KG1 (cell line): Measurements from ENCODE around the gene UNC5CL.
A peak's percentile ranks its signal among the peaks of the same experiment; 100 is the strongest.

Source experiments
- DNase-seq: peaks from one replicate; lab custom pipeline; 2025; lab: John Stamatoyannopoulos, UW

Gene UNC5CL, protein sequence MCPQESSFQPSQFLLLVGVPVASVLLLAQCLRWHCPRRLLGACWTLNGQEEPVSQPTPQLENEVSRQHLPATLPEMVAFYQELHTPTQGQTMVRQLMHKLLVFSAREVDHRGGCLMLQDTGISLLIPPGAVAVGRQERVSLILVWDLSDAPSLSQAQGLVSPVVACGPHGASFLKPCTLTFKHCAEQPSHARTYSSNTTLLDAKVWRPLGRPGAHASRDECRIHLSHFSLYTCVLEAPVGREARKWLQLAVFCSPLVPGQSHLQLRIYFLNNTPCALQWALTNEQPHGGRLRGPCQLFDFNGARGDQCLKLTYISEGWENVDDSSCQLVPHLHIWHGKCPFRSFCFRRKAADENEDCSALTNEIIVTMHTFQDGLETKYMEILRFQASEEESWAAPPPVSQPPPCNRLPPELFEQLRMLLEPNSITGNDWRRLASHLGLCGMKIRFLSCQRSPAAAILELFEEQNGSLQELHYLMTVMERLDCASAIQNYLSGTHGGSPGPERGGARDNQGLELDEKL

DNA sequence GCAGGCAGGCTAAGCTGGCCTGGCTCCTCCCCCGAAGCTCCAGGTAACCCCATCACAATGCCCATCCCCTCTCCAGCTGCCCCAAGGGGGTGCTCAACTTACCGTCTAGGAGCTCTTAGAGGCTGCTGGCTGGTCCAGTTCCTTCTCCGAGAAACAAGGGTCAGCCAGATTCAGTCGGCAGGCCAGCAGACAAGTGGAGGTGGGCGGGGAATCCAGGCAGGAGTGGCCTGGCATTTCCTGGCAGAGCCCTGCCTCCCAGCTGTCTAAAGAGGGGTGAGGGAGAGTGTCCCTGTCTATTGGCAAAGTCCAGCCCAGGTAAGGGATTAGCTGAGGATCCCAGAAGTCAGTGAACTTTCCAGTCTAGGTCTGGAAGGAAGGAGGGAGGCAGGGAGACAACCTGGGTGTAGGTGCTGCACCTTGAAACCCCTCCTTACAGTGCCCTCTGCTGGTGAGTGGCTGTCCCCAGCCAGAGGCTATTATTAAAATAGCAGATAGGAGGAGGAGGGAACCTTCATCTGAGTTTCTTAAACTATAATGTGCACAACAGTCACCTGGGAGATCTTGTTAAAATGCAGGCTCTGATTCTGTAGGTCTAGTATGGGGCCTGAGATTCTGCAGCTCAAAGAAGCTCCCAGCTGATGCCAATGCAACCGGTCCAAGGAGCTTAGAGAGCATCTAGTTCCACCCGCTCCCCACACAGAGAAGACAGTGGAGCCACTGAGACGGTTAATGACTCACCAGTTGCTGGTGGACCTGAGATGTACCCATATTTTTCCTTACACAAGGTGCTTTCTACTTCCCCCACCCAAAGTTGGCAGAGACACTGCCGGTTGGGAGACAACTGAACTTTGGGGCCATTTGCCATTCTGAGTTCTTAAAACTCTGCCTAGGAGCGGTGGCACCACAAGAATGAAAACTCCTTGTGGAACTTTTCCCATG lies at the start of gene UNC5CL:
TSS of gene UNC5CL (minus strand) at position 162 of the 939 bp plus-strand sequence. CDS start 4,147 bp downstream, outside the sequence.
- DNase-seq: no peak

DNA sequence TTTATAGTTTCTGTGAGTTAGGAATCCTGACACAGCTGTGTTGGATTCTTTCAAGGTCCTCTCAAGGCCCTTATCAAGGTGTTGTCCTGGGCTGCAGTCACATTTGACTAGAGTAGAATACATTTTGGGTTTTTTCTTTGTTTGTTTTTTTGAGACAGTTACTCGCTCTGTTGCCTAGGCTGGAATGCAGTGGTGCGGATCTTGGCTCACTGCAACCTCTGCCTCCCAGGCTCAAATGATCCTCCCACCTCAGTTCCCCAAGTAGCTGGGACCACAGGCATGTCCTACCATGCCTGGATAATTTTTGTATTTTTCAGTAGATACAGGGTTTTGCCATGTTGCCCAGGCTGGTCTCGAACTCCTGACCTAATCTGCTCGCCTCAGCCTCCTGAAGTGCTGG lies 49.4 kb upstream of the UNC5CL start:
- DNase-seq: no peak

DNA sequence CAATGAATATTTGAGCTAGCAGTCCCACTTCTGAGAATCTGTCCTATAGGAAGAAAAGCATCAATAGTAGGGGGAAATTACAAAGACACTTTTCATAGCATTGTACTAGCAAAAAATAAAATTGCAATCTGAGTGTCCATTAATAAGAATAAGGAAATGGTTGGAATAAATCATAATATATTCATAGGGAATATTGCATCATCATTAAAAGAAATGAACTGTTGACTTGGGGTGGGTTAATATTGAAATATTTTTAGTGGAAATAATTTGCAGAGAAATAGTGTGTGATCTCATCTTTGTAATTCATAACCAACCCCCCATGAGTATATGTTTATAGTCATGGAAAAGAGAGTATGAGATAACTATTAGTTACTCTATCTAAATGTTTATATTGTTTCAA lies 46.2 kb upstream of the UNC5CL start:
- no peak for DNase-seq

DNA sequence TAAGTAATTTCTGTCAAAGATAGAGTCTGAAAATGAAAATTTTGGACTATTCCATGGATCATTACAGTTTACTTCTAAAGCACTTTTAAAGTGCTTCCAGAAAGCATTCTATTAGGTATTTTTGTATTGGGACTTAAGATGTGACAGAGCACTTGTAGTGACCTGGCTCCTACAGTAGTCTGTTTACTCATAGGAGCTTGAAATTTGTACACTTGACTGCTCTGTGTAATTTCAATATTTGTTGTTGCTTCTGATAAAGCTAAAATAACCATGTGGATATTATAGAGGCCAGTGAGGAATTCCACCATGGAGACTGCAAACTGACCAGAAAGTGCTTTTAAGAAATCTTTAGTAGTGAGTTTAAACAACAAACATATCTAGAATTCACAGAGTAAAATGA lies 44.1 kb upstream of the UNC5CL start:
- no peak for DNase-seq

DNA sequence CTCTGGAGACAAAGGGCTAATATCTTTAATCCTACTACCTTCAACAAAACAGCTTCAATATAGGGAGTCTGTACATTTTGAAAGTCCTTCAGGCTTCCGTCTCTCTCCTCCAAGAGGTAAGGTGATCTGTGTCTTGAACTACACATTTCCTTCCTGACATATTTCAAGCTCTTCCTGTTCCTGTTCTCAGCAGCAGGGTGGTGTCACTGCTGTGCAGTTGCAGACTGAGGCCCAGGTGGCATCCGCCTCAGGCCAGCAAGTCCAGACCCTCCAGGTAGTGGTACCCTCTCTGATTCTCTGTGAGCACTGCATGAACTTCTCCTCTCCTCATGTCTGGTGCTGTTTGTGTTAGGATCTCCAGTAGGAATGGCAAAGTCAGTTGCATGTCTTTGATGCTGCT lies 41.6 kb upstream of the UNC5CL start:
- no peak for DNase-seq

DNA sequence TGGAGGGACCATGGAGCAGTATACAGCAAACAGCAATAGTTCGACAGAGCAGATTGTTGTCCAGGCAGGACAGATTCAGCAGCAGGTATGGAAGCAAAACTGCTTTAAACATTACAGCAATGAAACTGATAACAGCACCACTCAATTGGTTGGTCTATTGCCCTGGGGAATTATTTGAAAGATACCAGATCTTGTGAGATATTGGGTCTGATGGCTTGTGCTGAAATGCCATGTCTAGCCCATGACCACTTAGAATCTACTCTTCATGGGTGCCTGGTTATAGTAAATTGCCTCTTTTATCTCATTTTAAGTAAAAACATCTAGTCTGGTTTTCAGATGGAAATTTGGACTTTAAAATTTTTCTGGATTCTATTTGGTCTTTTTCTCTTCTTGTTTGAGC lies 40.1 kb upstream of the UNC5CL start:
- DNase-seq: no peak

DNA sequence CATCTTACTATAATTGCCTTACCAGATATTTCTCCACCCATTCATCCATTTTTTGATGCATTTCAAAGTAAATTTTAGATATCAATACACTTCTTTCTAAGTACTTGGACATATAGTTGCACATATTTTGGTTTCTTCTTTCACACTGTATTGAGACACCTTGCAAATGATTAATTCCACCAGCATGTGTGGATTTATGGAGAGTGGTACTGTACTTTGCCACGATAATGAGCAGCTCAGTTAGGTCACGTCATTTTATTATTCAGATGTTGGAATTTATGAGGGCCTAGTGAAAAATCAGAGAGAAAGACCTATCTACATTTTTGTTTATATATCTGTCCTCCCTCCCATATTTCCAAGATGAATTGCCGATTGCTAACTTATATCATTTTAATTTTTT lies 39.1 kb upstream of the UNC5CL start:
- DNase-seq: no peak

DNA sequence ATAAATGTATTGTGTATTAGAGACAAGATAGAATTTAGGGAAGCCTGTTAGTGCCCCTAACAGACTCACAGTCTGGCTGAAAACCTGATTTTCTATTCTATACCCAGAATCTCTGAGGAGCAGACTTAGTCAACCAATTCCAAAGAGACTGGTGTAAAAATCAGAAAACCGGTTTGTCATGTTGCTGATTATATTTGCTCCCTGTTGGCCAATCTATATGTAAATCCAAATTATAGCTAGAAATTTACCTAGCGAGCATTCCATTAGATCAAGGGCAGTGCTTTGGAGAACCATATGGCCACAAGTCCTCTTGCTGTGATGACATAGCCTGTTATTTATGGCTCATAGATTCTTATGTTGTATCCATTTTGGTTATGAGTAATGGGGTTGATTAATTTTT lies 38.5 kb upstream of the UNC5CL start:
- no peak for DNase-seq

DNA sequence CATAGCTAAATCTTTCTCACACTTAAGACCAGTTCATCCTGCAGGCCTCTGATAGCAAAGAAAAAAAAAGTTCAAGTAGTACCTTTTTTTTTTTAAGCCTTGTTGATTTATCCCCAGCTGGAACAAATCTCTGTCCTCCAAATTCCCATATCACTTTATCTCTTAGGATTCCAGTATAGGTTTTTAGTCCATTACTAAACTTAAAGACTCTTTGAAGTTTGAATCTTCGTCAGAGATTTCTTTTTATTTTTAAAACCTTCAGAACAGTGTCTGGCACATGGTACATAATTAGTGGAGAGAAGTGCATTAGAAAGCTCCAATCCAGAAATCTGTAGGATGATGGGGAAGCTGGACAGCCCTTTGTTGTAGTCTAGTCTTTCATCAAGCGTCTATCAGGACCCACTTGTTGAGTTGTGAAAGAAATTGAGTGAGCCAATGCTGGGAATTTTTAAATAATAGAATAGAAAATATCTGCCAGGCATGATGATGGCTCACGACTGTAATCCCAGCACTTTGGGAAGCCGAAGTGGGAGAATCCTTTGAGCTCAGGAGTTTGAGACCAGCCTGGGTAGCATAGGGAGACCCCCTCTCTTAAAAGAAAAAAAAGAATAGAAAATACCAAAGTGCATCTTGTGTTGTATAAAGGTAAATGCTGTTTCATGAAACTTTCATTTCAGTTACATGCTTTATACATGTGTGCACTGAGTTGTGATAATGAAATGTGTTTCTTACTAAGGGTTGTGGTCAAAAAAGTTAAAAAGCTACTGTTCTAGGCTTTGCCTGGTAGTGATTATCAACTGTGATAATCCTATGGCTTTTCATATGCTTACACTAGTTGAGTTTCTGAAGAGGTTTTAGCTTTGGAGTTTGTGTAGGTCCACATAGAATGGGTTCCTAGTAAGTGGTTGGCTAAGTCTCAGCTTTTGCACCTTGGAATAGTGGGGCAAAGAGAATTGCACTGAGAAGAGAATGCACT lies 36.9 kb upstream of the UNC5CL start:
- DNase-seq: no peak

DNA sequence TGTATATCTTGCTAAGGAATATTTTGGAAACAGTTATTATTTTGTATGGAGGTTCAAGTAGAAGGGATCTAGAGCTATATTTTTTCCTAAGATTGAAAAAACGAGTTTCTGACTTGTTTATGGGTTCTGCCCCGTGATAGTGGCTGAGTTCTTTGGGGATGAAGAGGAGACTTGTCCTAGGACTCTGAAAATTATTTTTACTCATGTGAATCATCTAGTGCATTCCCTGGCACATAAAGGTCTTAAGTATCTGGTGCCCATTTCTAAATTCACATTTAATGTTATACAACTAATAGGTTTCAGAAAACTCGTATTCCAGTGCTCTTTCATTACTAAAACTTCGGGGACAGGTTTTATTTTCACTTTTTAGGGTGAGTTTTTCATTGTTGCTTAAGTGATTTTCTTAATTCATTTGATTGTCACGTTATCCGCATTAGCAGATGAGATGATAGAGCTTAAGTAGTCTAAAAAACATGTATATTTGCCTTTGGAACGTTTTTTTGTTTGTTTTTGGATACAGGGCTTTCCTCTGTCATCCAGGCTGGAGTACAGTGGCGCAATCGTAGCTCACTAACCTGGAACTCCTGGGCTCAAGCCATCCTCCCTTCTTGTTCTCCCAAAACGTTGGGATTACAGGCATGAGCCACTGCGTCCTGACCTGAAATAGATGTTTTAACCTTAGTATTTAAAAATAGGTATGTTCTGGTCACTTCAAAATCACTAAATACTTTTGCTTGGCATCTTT lies 35.8 kb upstream of the UNC5CL start:
- no peak for DNase-seq

DNA sequence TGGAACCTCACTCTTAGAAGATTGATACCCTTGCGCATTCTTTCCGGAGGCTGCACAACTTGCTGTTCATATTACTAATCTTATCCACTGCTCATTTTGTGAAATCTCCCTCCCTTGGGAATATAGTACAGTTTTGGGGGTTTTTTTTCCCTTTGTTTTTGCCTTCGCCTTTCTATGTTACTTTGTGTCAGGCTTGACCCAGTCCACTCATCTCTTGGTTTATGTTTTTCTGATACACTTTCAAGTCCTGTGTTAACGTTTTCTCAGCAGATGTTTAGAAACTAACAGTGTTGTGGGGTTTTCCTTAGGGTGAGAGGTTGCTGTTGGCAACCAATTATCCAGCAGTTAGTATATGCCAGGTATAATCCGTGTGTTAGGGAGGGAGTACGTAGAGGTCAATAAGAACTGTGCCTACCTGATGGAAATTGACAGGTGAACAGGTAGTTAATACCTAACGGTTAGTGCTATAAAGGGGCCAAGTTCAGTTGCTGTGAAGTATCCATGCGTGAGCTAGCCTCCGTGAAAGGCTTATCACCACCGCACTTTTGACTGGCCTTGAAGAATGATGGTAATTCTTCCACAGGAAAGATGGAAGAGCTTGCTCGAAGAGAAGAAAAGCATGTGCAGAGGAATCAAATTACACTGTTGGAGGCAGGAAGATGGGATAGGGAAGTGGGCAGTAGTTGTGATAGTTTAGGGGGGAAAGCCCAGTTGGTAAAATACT lies 35.1 kb upstream of the UNC5CL start:
- DNase-seq: peak; percentile 23

DNA sequence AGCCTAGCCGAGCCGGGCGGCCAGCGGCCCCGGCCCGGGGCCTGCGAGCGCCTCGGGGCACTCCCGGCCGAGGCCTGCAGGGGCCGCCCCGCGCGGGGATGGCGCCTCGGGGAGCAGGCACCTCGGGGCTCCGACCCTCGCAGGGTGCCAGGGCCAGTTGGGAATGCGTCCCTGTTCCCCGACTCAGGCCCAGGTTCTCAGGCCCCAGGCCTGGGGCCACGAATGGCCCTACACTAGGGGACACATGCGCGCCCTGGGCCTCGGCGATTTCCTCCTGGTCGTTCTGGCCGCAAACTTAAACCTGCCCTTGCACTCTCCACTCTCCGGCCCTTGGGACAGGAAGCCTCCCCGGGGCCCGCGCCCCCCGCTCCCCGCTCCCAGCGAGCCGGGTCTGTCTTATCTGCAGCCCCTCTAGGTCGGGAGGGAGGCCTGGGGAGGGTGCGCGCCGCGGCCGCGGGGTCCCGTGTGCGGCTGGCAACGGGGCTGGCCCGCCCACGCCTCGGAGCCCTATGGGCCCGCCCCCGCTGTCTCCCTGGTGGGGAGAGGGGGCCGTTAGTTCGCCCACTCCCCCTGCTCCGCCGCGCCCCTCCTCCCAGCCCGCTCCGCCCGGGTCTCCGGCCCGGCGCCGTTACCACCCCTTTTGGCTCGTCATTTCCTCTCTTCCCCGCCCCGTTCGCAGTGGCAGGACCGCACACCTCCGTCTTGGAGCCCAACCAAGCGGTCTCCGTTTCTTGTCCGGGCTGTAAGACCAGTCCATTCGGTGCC lies 34.4 kb upstream of the UNC5CL start:
- DNase-seq: peak; percentile 45

DNA sequence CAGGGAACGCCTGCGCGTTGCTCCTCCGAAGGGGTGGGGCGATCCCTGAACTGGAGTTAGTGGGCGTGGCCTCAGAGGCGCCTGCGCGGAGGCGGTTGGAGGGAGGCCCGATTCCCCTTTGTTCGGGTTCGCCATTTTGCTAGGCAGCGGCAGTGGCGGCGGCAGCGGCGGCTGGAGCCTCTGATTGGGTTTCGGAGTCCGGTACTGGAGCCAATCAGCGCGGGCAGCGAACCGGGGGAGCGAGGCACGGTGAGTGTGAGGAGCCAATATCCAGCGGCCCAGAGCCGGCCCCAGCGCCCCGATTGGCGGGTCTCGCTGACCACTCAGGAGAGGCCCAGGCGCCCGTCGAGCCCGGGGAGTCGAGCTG lies 33.8 kb upstream of the UNC5CL start, which contains the start of gene NFYA:
TSS of gene NFYA (plus strand) at position 139 of the 367 bp plus-strand sequence. CDS start 6,116 bp downstream, outside the sequence.
- DNase-seq: peak; percentile 100

DNA sequence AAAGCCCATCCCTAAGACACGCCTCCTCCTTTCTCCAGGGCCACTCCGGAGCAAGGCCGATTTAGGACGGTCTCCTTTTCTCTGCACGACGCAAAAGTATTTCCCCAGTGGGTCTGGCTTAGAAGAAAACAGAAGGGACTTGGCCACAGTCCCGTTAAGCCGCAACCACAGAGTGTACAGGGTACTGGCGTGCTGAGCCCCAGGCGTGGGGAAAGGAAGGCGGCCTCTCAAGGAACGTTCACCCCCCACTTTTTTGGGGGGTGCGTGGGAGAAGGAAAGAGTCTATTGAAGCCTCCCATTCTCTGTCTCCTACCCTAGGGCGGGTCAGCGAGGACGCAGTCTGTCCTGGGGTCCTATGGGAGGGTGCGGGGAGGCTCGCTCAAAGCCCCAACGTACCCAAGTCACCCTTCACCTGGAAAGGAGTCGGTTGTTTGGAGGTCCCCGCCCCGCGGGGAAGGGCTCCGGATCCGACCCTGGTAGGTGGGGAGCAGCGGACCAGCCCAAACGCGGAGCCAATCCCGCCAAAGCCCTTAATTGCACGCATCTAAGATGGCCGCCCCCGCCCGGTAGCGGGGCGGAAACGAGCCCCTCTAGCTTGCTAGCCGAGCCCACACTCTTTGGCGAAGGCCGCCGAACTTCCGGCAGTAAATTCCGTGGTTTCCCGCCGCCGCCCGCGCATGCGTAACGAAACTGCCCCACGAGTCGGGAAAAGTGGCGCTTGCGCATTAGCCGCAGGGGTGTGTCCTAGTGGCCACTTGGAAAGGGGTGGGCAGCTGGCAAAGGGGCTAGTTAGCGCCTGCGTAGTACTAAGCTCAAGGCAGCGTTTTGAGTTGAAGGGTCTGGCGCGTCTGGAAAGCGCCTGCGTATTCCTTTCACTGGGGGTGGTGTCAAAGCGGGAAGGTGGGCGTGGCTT lies 33.2 kb upstream of the UNC5CL start, which contains the start of gene OARD1:
TSS of gene OARD1 (minus strand) at position 434 of the 913 bp plus-strand sequence. CDS start 722 bp downstream, outside the sequence.
- peak; percentile 100 for DNase-seq

DNA sequence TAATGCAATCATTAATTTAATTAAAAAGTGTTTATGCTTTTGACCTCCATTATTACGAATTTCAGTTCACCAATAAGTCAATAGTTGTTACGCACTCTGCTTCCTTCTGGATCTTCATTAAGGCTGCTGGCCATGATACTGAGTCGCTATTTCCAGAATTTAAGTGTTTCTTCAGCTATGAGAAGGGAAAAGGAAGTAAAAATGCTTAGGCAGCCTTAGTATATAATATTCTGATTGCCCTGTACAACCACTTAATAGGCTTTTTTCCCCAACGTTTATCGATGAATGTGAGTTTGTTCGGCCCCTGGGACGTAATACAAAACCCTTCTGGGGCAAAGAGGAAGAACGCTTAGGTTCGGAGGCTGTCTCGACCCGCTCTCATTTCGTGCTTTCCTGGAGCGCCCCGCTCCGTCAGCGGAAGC lies 32.5 kb upstream of the UNC5CL start:
- DNase-seq: peak; percentile 76

DNA sequence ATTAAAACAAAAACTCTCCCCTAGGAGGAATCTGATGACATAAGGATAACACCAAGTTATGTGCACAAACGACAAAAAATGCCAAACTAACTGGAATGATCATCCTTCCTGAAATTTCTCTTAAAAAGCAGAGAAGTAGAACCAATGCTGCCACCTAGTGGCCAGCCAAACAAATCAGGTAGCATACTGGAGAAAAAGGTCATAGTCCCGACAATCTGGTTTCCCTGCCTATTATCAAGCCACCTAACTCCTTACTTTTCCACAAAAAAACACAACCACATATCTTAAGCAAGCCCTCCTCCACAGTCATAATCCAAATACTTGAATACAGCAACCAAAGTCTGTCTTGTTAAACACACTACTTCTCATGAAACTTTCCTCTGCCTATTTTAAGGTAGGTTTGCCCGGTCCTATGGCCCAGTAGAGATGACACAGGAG lies 27.9 kb upstream of the UNC5CL start:
- DNase-seq: peak; percentile 45

DNA sequence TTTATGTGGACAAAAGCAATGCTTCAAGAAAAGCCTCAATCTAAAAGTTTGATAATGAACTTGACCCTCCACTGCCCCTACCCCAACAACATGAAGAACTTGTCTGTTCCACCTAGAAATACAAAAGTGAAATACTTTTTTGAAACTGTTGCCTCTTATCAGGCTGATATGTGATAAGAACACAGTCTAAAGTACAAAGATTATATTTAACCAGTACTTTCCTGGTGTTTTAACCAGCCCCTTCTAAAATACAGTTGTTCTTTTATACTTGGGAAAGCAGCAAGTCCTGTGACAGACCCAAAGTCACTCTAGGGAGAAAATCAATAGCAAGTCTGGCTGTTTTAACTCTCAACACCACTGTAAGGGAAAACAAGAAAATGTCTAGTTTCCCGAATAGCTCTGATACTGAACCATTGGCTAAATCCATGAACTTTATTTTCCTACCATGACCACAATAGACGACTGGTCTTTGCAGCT lies 26.6 kb upstream of the UNC5CL start:
- no peak for DNase-seq

DNA sequence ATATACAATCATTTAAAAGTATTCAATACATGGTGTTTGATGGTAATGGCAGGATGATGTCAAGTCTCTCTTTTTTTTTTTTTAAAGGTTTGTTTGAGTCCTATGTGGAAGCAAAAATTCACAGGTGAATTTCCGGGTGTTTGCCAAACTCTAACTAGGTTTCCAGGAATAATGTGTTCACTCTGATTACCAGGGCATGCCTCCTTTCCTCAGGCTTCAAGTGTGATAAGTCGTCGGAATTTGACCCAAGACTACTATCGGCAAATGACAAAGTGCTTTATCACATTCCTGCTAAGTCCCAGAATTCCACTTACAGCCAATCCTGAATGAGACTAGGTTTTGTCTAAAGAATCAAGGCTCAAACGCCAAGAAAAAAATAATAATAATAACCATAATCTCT lies 25.8 kb upstream of the UNC5CL start:
- DNase-seq: no peak
